Left hindlimb (tissue), 1 donor: ENCODE results near the gene CYTH3.

ENCODE experiments used
- DNase-seq: peaks from one replicate; pipeline ENCODE4 v3.0.0-alpha.2; 2018

Gene CYTH3

DNA sequence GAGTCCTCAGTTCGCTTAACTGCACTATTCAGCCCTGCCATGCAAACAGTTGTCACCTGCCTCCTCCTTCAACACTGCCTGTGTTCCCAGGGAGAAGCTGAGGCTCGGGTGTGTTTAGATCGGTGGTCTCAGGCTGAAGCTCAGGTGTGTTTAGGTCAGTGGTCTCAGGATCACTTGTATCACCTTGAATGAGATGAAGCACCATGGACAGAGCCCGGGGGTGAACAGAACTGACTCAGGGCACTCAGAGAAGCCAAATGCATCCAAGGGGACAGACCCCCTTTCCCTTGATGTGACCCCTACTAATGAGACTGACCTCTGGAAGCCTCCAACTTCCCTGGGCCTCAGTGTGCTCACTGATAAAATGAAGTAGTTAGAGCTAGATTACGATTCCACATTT, 84.0 kb downstream of the CYTH3 start:
- DNase-seq, result no peak

DNA sequence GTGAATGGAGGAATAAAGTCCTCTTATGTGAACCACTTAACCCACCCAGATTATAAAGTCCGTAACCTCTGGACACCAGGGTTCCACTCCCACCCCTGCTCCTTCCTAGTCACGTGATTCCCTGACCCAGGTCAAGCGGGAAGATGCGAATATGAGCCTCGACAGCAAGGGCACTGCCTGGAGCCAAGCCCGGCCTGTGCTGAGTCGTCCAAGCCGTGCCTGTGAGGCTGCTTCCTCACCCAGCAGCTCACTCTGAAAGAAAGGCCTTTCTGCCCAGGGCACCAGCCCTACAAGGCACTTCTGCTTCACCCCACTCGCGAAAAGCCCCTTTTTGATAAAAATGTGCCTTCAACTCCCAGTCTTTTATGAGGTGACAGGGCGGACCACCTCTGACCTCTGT, 85.8 kb downstream of the CYTH3 start:
- no peak for DNase-seq

- no peak for DNase-seq
These were observed 89.4 kb downstream of the CYTH3 start for GRCh38 chr7:6182993-6183392.

- DNase-seq, result no peak
These were observed 91.3 kb downstream of the CYTH3 start for GRCh38 chr7:6181136-6181535.

DNA sequence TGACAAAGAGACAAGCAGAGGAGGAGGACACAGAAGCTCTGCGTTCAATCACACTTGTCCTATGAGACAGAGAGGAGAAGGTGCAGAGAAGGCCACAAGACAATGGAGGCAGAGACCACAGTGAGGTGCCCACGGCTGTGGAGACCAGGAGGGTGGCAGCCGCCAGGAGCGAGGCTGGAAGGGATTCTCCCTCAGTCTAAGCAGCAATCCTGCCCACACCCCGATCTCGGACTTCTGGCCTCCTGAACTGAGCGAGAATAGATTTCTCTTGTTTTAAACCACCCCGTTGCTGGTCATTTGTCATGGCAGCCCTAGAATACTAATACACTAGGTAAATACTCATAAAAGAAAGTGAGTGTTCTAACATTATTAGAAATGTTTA, 92.1 kb downstream of the CYTH3 start:
- no peak for DNase-seq

- no peak for DNase-seq
These were observed 92.6 kb downstream of the CYTH3 start for GRCh38 chr7:6179620-6180343.

GRCh38 chr7:6178298-6179029, 94.0 kb downstream of the CYTH3 start:
- DNase-seq, result no peak

DNA sequence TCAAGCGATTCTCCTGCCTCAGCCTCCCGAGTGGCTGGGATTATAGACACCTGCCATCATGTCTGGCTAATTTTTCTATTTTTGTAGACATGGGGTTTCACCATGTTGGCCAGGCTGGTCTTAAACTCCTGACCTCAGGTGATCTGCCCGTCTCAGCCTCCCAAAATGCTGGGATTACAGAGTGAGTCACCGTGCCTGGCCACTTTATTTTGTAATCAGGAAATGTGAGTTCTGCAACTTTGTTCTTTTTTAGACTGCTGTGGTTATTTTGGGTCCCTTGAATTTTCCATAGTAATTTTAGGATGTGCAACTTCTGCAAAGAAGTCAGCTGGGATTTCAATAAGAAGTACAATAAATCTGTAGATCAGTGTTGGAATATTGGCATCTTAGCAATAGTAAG, 96.8 kb downstream of the CYTH3 start:
- no peak for DNase-seq

DNA sequence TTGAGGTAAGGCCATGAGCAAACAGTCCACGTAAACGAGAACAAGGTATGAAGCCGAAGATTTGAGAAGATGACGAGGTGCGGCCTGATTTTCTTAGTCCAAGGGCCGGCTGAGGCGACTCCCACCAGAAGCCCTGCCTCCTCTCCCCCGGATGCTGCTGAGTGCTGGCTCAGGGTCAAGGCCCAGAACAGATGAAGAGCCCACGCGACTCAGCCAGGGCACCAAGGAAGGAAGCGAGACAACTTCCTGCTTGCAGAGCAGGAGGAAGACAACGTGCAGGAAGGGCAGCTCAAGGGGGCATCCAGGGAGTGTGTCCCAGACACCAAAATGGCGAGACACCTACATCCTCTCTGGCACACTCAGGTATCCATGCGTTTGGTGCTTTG, 99.5 kb downstream of the CYTH3 start:
- DNase-seq, result no peak

- DNase-seq, result no peak
These were observed 100.1 kb downstream of the CYTH3 start for GRCh38 chr7:6172224-6172909.

DNA sequence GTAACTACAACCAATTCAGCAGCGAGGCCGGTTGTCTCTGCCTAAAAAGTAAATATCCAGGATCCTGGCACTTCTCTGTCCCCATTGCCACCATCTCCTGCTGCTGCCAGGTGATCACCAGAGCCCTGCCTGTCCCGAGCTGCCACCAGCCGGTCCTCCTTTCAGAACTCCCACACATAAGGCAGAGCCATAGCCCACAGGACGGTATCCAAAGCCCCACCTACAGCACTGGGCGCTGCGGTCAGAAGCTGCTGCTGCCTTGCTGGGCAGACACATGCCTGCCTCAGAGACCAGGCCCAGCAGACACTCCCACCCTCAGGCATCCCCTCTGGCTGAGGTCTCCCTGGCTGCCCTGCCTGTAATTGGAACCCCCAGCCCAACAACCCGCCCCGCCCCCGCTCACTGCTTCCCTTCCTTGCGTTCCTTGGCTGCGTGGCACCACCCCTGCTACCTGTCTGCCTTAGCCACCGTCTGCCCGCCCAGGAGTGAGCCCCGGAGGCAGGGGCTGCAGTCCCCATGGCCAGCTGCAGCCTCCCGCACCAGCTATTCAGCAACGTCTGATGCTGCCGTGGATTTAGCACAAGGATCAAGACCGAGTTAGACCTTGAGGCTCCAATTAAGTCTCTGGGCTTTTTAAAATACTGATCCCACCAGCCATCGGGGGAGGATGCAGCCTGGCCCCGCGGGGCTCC, 100.7 kb downstream of the CYTH3 start:
- no peak for DNase-seq

- no peak for DNase-seq
These were observed 101.6 kb downstream of the CYTH3 start for GRCh38 chr7:6170571-6171531.

DNA sequence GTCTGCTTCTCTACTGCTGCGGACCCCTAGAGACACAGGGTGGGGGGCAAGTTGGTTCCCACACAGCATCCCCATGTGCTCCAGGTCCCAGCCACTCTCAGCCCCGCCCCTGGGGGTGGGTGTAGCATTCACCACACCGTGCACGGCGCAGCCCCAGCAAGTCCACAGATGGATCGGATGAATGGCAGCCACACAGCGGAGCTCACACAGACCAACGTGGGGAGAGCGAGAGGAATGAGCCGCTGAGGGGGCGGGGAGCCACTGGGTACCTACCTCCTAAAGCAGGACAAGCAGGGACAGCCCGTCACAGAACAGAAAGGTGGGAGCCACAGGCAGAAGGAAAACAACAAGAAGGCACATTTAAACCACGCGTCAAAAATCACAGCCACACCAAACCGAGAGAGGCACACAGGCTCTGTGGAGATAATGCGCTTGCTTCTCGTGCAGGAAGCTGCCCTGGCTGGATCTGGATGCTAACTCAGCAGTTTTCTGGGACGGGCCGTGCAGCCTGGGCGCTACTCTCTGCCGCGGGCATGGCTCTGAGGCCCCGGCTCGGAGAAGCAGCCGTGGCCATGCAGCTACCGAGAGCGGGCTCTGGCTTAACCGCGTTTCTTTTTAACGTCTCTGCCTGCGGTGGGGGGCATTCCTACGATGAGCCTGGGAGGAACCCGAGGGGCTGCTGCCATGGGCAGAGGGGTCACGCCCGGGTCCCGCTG, 102.5 kb downstream of the CYTH3 start:
- DNase-seq, result no peak

GRCh38 chr7:6168477-6168868, 104.0 kb downstream of the CYTH3 start:
- no peak for DNase-seq

GRCh38 chr7:6167587-6168476, 104.6 kb downstream of the CYTH3 start:
- DNase-seq, result no peak

GRCh38 chr7:6167004-6167551, 105.3 kb downstream of the CYTH3 start:
- DNase-seq, result no peak

DNA sequence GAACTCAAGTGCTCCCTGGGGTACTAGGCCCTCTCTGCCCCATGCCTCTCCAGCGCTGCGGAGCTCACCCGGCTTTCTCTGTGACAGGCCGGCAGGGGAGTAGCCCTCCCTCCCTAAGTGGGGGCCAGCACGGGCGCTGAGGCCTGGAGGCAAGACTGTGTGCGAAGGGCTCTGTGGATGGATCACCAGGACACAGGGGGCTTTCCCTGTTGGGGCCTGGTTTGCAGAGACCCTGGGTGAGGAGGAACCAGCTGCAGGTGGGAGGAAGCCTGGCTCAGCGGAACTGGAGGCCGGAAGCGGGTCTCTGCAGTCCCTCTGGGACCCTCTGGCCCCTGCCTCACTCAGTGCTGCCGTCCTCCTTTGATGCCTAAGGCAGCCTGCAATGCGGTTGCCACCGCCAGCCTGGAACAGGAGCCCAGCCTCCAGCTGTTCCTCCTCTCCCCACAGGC, 106.0 kb downstream of the CYTH3 start:
- DNase-seq, result no peak

- no peak for DNase-seq
These were observed 106.7 kb downstream of the CYTH3 start for GRCh38 chr7:6165521-6166320.

- no peak for DNase-seq
These were observed 107.3 kb downstream of the CYTH3 start for GRCh38 chr7:6165075-6165474.
